K562 (cell line): ENCODE data around the gene KNSTRN. TPM values are rescaled to one million over a fixed set of nuclear protein-coding genes. Genes with fewer than 3 reads are reported as not detected.

ENCODE experiments used
- ATAC-seq: fragments of 200-7000 bp; cut with Tn5 transposase; 3 replicates; pipeline ENCODE4 v1.9.1; 2020; ENCODE audit warnings: moderate library complexity
- BruUV-seq: library from RNA; stranded (reverse); fragments of 400-500 nt; replicated peaks from 2 replicates; lab custom pipeline; 2021; lab: Mats Ljungman, UMichigan
- CTCF ChIA-PET: fragments of 300-600 bp; formaldehyde crosslinking; extraction: SDS; loops from one replicate; lab custom pipeline; 2021; ENCODE audit warnings: low intra/inter-chr PET ratio; lab: Yijun Ruan, JAX
- POLR2A ChIA-PET: fragments of 300-600, 350-650 bp; sonication (Branson Sonifier 250); formaldehyde crosslinking; extraction: SDS; loops from one replicate; lab custom pipeline; 2021; ENCODE audit warnings: antibody characterized with exemption, inconsistent platforms; lab: Yijun Ruan, JAX
- DNase-seq, 4 experiments: peaks; one replicate each; pipeline versions ENCODE4 v3.0.0 to v3.0.0-alpha.2; 2011 to 2018; ENCODE audit warnings: low spot score in 3 of 4, mixed read lengths in 3 of 4; ENCODE audit errors: extremely low read depth in 1 of 4
- FAIRE-seq: peaks from 2 replicates; lab custom pipeline; 2011; peaks lifted over from hg19 to GRCh38; lab: Jason Lieb, UNC
- H2AFZ ChIP-seq: 2 replicates; pipeline ENCODE4 v1.6.0; 2011; ENCODE audit warnings: low read depth, low read length, control low read depth, inconsistent platforms
- H3K27ac ChIP-seq: fragments of 200-600 bp; 3 replicates; pipeline ENCODE4 v1.8.0; 2011; ENCODE audit warnings: low read depth, mild to moderate bottlenecking, control low read depth, inconsistent platforms, low read length, moderate library complexity, mixed read lengths; ENCODE audit errors: extremely low read depth
- H3K27me3 ChIP-seq, 2 experiments: fragments of 300-600 bp in 1 of 2; 2 replicates in 1 of 2; 3 replicates in 1 of 2; pipeline versions ENCODE4 v1.6.0 to v1.8.0; 2011; ENCODE audit warnings: inconsistent platforms in 2 of 2, low read length in 2 of 2, mild to moderate bottlenecking in 1 of 2, mixed read lengths in 1 of 2, moderate library complexity in 1 of 2; ENCODE audit not compliant: control insufficient read depth in 2 of 2, insufficient read depth in 2 of 2
- H3K36me3 ChIP-seq: fragments of 300-600 bp; 3 replicates; pipeline ENCODE4 v1.8.0; 2011; ENCODE audit warnings: mild to moderate bottlenecking, low read length, inconsistent platforms; ENCODE audit not compliant: control insufficient read depth, insufficient read depth
- H3K4me1 ChIP-seq, 2 experiments: fragments of 200-600 bp in 1 of 2; replicated peaks in 1 of 2; 2 replicates in 1 of 2; 3 replicates in 1 of 2; pipeline versions ENCODE4 v1.5.1 to v1.8.0; 2011; ENCODE audit warnings: inconsistent platforms in 2 of 2, low read length in 2 of 2, mild to moderate bottlenecking in 1 of 2, mixed read lengths in 1 of 2, moderate library complexity in 1 of 2; ENCODE audit not compliant: control insufficient read depth in 2 of 2, insufficient read depth in 2 of 2
- H3K4me2 ChIP-seq: 2 replicates; pipeline ENCODE4 v1.6.1; 2011; ENCODE audit warnings: low read length, control low read depth, inconsistent platforms, mixed read lengths; ENCODE audit not compliant: insufficient read depth
- H3K4me3 ChIP-seq: fragments of 200-600 bp; sonication (generic), shearing (Covaris generic); 2 replicates; pipeline ENCODE4 v1.5.1; 2016; ENCODE audit warnings: control low read depth, inconsistent platforms
- H3K79me2 ChIP-seq: fragments of 200-600 bp; 3 replicates; pipeline ENCODE4 v1.8.0; 2011; ENCODE audit warnings: low read length, inconsistent platforms; ENCODE audit not compliant: control insufficient read depth, insufficient read depth
- H3K9ac ChIP-seq, 2 experiments: 2 replicates each; pipeline versions ENCODE4 v1.6.0 to v1.6.1; 2011; ENCODE audit warnings: low read depth in 2 of 2, low read length in 2 of 2, control low read depth in 1 of 2, inconsistent platforms in 1 of 2, mild to moderate bottlenecking in 1 of 2, mixed read lengths in 1 of 2; ENCODE audit not compliant: insufficient read depth in 1 of 2
- H3K9me1 ChIP-seq: one replicate; pipeline ENCODE4 v1.6.0; 2011; ENCODE audit warnings: inconsistent platforms, mild to moderate bottlenecking, low read length, moderate library complexity; ENCODE audit not compliant: control insufficient read depth, insufficient read depth
- H3K9me3 ChIP-seq: replicated peaks from 2 replicates; pipeline ENCODE4 v1.5.1; 2011; ENCODE audit warnings: low read depth, low read length, inconsistent platforms; ENCODE audit not compliant: control insufficient read depth, insufficient read depth
- H4K20me1 ChIP-seq: replicated peaks from 2 replicates; pipeline ENCODE4 v1.6.1; 2011; ENCODE audit warnings: low read length, inconsistent platforms, mixed read lengths; ENCODE audit not compliant: control insufficient read depth, insufficient read depth
- GATAD2A ChIP-seq: fragments of 450-650 bp; IDR thresholded peaks from 2 replicates; pipeline ENCODE4 v1.6.1; 2017
- HDAC8 ChIP-seq: fragments of 450-650 bp; IDR thresholded peaks from 2 replicates; pipeline ENCODE4 v1.6.1; 2016; ENCODE audit warnings: mild to moderate bottlenecking, missing genetic modification characterization, moderate library complexity, missing compliant biosample characterization
- MCM3 ChIP-seq: fragments of 450-650 bp; IDR thresholded peaks from 2 replicates; pipeline ENCODE4 v1.6.1; 2016
- PRMT5 ChIP-seq: sonication (generic); formaldehyde crosslinking; IDR thresholded peaks from 2 replicates; pipeline ENCODE4 v1.5.0; 2020; ENCODE audit warnings: missing genetic modification reagents
- RBM14 ChIP-seq: fragments of 200-400 bp; formaldehyde crosslinking; IDR thresholded peaks from 2 replicates; pipeline ENCODE4 v1.6.1; 2018; ENCODE audit warnings: low read depth, mild to moderate bottlenecking, low read length, moderate library complexity, borderline replicate concordance; ENCODE audit not compliant: insufficient read depth
- SOX6 ChIP-seq: fragments of 450-650 bp; IDR thresholded peaks from 2 replicates; pipeline ENCODE4 v1.6.1; 2014; ENCODE audit warnings: mild to moderate bottlenecking
- USF2 ChIP-seq: sonication (generic); formaldehyde crosslinking; IDR thresholded peaks from 2 replicates; pipeline ENCODE4 v1.5.0; 2020; ENCODE audit warnings: missing genetic modification reagents
- ZBTB40 ChIP-seq, 2 experiments: fragments of 450-650 bp in 1 of 2; sonication (generic) in 1 of 2; formaldehyde crosslinking in 1 of 2; IDR thresholded peaks; 2 replicates each; pipeline versions ENCODE4 v1.7.1 to v1.9.0; 2016 to 2022; ENCODE audit warnings: inconsistent platforms in 1 of 2, mild to moderate bottlenecking in 1 of 2, missing genetic modification reagents in 1 of 2
- ZNF124 ChIP-seq: sonication (generic); formaldehyde crosslinking; IDR thresholded peaks from 2 replicates; pipeline ENCODE4 v1.8.1; 2022; ENCODE audit warnings: missing genetic modification reagents
- WGBS: fragments of 100-300 bp; shearing (Covaris generic); methylation state at CpG from one replicate; pipeline ENCODE4 v1.1.6; 2016; ENCODE audit warnings: low coverage, mixed read lengths; ENCODE audit not compliant: insufficient coverage; ENCODE audit errors: missing lambda C conversion rate; 5-methylcytosine and 5-hydroxymethylcytosine counted together
- in situ Hi-C: fragments of 300-500 bp; cut with MboI; formaldehyde crosslinking; loops from 4 replicates; pipeline ENCODE4 v1.15.0; 2018; ENCODE audit warnings: inconsistent platforms, mixed read lengths
- intact Hi-C: fragments of 100-400 bp; cut with micrococcal nuclease; formaldehyde crosslinking; loops from 2 replicates; pipeline ENCODE4 v1.14.2; 2022
- polyA plus RNA-seq, 8 experiments: library from polyadenylated mRNA; depleted of rRNA in 4 of 8; stranded (reverse) in 5 of 8; unstranded in 3 of 8; fragments of >200 nt; fragmentation: Nextera tagmentation in 2 of 8; fragmentation: Illumina TruSeq in 1 of 8; extraction: Ambion mirVana in 2 of 8; extraction: Trizol in 1 of 8; gene quantifications; 2 replicates each; pipeline versions ENCODE4 v1.2.1 to v1.2.3, GENCODE V29; 2011 to 2014; ENCODE audit warnings: inconsistent platforms in 1 of 8, missing spikeins in 1 of 8
- total RNA-seq, 7 experiments: library from RNA; depleted of rRNA in 6 of 7; stranded (reverse); fragments of >200 nt in 6 of 7; fragmentation: Illumina TruSeq in 2 of 7; extraction: Trizol in 2 of 7; gene quantifications; 2 replicates each; pipeline versions ENCODE4 v1.2.1 to v1.2.3, GENCODE V29; 2011 to 2021; ENCODE audit warnings: low replicate concordance in 1 of 7

The KNSTRN gene
- total and polyA plus RNA-seq, 9 of the 15 experiments (the other 6 are each of a cell fraction or from before 2014, with no cell fraction given): 48.7 to 88.2 (median 66.3) TPM

DNA sequence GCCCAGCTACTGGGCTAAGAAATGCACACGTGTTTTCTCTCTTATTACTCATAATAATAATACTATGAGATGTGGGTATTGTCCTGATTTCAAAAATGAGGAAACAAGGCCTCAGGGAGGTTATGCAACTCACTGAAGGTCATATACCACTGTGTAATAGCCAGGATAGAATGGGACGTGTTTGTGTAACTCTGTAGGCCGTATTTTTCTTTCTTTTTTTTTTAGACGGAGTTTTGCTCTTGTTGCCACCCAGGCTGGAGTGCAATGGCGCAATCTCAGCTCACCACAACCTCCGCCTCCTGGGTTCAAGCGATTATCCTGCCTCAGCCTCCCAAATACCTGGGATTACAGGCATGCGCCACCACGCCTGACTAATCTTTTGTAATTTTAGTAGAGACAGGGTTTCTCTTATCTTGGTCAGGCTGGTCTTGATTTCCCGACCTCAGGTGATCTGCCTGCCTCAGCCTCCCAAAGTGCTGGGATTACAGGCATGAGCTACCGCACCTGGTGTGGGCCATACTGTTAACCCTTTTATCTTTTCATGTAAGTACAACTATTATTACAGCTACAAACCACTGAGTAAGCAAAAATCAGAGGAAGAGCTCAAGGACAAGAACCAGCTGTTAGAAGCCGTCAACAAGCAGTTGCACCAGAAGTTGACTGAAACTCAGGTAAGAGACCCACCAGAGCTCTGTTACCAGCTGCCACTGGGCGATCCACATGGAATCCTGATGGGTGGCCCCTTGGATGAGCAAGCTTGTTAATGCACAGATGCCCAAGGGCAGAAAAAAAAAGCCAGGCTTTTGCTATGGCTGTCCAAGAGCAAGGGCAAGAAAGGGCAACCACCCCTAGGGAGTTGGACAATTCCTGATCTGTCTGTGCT lies 6.7 kb downstream of the KNSTRN start (continued):
- TF ChIP-seq PRMT5: no peak

- Histone ChIP-seq H3K27me3 (no peaks in the 10 kb centered on the region), H4K20me1 (no peaks in the 10 kb centered on the region), H3K4me1 (no peaks in the 10 kb centered on the region; a peak in 1 of 5 replicates), H3K36me3 (peaks cover 87% of the 10 kb centered on the region), H3K79me2 (peaks cover 8% of the 10 kb centered on the region), H3K9ac (no peak overlapping the region), H3K4me2 (no peak overlapping the region), H3K9me1 (no peaks in the 10 kb centered on the region), H2AFZ (no peak overlapping the region), H3K27ac (no peak overlapping the region), H3K4me3 (no peak overlapping the region), H3K9me3 (no peaks in the 10 kb centered on the region)
- intact Hi-C loops: no loop called here
- whole genome bisulfite sequencing: 89% methylated on average over 2 of the region's 2 CpGs
- FAIRE-seq (no peak), ATAC-seq (no peak), DNase-seq (no peak)
- ChIA-PET CTCF (no interaction called here), POLR2A (interaction anchor here (1.1 to 1.6 kb wide), 2 partner anchors 8 to 11 kb away, joined by 4 to 6 read pairs; no protein-coding TSS in a partner anchor)
- no TSS peak for BruUV-seq
- in situ Hi-C loops: no loop called here
- no peak for TF ChIP-seq ZBTB40 (IDR thresholded peaks at IDR 0.05)
- TF ChIP-seq ZBTB40 (CRISPR knock-in tag; IDR thresholded peaks at IDR 0.05): no peak
- TF ChIP-seq HDAC8 (tag): no peak
- no peak for TF ChIP-seq ZNF124 (CRISPR knock-in tag)
- no peak for TF ChIP-seq USF2 (CRISPR knock-in tag)
- no peak for TF ChIP-seq GATAD2A
- no peak for TF ChIP-seq SOX6
- TF ChIP-seq MCM3: no peak
- TF ChIP-seq RBM14: no peak
Observed at GRCh38 chr15:40389824-40390595, 7.5 kb downstream of the KNSTRN start.
